Osteoblast (primary cell): ENCODE results near the gene MIDN. TPM values are rescaled to one million over a fixed set of nuclear protein-coding genes. Genes with fewer than 3 reads are reported as not detected.

Source experiments
- DNase-seq: peaks from one replicate; pipeline ENCODE4 v3.0.0; 2011; ENCODE audit warnings: low spot score, mixed read lengths; ENCODE audit not compliant: insufficient read length; ENCODE audit errors: missing footprints
- H2AFZ ChIP-seq: 2 replicates; pipeline ENCODE4 v1.6.0; 2011; ENCODE audit warnings: mild to moderate bottlenecking, low read length
- H3K27ac ChIP-seq: 2 replicates; pipeline ENCODE4 v1.5.1; 2011; ENCODE audit warnings: mild to moderate bottlenecking, low read depth, low read length, moderate library complexity
- H3K27me3 ChIP-seq: 2 replicates; pipeline ENCODE4 v1.6.0; 2012; ENCODE audit warnings: mild to moderate bottlenecking, control low read depth, inconsistent platforms, low read length, moderate library complexity; ENCODE audit not compliant: insufficient read depth
- H3K36me3 ChIP-seq: 2 replicates; pipeline ENCODE4 v1.5.1; 2011; ENCODE audit warnings: mild to moderate bottlenecking, low read length, control low read depth, moderate library complexity; ENCODE audit not compliant: insufficient read depth
- H3K4me1 ChIP-seq: 2 replicates; pipeline ENCODE4 v1.5.1; 2011; ENCODE audit warnings: mild to moderate bottlenecking, low read length, control low read depth, moderate library complexity; ENCODE audit not compliant: insufficient read depth
- H3K4me2 ChIP-seq: 2 replicates; pipeline ENCODE4 v1.6.0; 2011; ENCODE audit warnings: mild to moderate bottlenecking, low read length; ENCODE audit not compliant: insufficient read depth
- H3K4me3 ChIP-seq: fragments of 200-600 bp; sonication (generic); 3 replicates; pipeline ENCODE4 v1.5.1; 2012; ENCODE audit warnings: mild to moderate bottlenecking, low read length, inconsistent platforms; ENCODE audit not compliant: insufficient read depth
- H3K79me2 ChIP-seq: 2 replicates; pipeline ENCODE4 v1.6.0; 2012; ENCODE audit warnings: mild to moderate bottlenecking, low read length, control low read depth, inconsistent platforms; ENCODE audit not compliant: insufficient read depth
- H3K9me3 ChIP-seq: 2 replicates; pipeline ENCODE4 v1.5.1; 2011; ENCODE audit warnings: low read depth, low read length, control low read depth
- H4K20me1 ChIP-seq: 2 replicates; pipeline ENCODE4 v1.6.0; 2012; ENCODE audit warnings: mild to moderate bottlenecking, low read length, control low read depth; ENCODE audit not compliant: insufficient read depth
- total RNA-seq: library from RNA; depleted of rRNA; stranded (reverse); fragments of >200 nt; gene quantifications from 2 replicates; pipeline ENCODE4 v1.2.3, GENCODE V29; 2012
- TF ChIP-seq, protein P1 (sequence below): IDR thresholded peaks from 2 replicates; pipeline ENCODE4 v1.5.1; 2011; ENCODE audit warnings: mild to moderate bottlenecking, low read depth, low read length, moderate library complexity; ENCODE audit errors: extremely low read depth

MIDN gene
- total RNA-seq, 1 donor = 19.9 TPM

DNA sequence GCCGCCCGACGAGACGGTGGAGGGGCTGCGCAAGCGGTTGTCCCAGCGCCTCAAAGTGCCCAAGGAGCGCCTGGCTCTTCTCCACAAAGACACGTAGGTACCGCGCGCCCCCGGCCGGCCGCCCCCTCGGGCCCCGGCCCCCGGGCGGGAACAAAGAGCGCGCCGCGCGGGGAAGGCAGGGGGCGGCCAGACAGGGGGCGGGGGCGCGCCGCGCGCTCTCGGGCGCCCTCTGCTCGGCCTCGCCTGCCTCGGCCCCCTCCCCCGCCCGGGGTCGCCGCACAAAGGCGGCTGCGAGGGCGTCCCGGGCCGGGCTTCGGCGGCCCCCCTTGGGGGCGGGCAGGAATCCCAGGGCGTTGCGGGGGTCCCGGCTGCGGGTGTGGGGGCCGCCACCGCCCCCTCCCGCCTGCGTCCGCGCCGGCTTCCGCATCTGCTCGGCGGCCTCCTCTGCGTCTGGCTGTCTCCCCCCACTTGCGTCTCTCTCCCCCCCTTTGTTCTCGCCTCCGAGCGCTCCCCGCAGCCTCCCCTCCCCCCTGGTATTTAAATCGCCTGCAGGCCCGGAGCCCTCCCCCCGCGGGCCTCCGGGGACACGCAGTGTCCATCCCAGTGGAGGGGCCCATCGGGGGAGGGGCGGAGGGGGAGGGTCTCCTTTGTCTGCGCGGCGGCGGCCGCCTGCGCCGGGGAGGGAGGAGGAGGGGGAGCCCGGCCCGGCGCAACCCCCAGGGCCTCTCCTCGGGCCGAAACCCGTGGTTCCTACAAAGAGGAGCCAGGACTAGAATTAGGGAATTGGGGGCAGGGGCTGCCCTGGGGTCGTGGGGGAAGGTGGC lies 2.3 kb downstream of the MIDN start:
- peaks cover 22% of the 10 kb centered on the region for H3K4me1 ChIP-seq
- peaks cover 30% of the 10 kb centered on the region for H4K20me1 ChIP-seq
- peak overlapping the region; percentile 87 for H3K4me2 ChIP-seq
- H3K79me2 ChIP-seq = peaks cover 51% of the 10 kb centered on the region
- H3K27me3 ChIP-seq = no peaks in the 10 kb centered on the region
- H3K27ac ChIP-seq = peak overlapping the region; percentile 69
- H2AFZ ChIP-seq = no peak overlapping the region
- peaks cover 31% of the 10 kb centered on the region for H3K36me3 ChIP-seq
- peak overlapping the region; percentile 80 for H3K4me3 ChIP-seq
- no peaks in the 10 kb centered on the region for H3K9me3 ChIP-seq
- TF ChIP-seq, protein P1, sequence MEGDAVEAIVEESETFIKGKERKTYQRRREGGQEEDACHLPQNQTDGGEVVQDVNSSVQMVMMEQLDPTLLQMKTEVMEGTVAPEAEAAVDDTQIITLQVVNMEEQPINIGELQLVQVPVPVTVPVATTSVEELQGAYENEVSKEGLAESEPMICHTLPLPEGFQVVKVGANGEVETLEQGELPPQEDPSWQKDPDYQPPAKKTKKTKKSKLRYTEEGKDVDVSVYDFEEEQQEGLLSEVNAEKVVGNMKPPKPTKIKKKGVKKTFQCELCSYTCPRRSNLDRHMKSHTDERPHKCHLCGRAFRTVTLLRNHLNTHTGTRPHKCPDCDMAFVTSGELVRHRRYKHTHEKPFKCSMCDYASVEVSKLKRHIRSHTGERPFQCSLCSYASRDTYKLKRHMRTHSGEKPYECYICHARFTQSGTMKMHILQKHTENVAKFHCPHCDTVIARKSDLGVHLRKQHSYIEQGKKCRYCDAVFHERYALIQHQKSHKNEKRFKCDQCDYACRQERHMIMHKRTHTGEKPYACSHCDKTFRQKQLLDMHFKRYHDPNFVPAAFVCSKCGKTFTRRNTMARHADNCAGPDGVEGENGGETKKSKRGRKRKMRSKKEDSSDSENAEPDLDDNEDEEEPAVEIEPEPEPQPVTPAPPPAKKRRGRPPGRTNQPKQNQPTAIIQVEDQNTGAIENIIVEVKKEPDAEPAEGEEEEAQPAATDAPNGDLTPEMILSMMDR = no peak
- DNase-seq = peak; percentile 88

DNA sequence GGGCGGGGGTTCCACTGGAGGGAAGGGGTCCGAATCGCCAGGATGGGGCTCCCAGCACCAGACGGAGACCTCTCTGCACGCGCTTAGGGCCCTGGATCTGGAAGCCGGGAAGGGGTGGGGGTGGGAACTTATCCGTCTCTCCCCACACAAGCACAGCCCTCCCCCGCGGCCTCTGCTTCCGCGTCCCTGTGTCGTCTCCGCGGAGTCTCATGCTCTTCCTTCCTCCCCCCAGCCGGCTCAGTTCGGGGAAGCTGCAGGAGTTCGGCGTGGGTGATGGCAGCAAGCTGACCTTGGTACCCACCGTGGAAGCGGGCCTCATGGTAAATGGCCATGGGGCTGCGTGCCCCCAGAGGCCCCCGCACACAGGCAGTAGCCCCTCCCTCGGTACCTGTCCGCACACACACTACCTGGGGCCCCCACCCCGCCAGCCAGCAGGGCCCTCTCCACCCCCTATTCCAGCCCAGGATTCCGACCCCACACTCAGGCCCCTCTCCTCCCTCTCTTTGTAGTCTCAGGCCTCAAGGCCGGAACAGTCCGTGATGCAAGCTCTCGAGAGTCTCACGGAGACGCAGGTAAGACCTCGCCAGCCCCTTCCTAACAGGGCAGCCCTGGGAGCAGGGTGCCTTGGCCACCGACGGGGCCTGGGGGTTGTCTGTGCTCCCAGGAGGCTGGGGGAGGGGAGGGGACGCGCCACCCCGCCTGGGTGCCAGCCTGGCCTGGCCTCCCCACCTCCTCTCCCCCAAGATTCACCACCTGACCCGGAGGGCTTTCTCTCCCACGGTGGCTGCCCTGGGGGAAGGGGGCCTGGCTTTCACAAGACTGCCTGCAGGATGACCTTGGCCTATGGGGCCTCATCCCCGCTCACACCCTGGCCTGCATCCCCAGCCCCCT lies 3.2 kb downstream of the MIDN start:
- Histone ChIP-seq H3K4me2 (peak overlapping the region; percentile 87), H2AFZ (no peak overlapping the region), H3K9me3 (no peaks in the 10 kb centered on the region), H4K20me1 (peaks cover 31% of the 10 kb centered on the region), H3K79me2 (peaks cover 58% of the 10 kb centered on the region), H3K27ac (peak overlapping the region; percentile 69), H3K36me3 (peaks cover 38% of the 10 kb centered on the region), H3K4me1 (peaks cover 26% of the 10 kb centered on the region), H3K4me3 (peak overlapping the region; percentile 80), H3K27me3 (no peaks in the 10 kb centered on the region)
- TF ChIP-seq, protein P1 = no peak
- DNase-seq = peak; percentile 92

DNA sequence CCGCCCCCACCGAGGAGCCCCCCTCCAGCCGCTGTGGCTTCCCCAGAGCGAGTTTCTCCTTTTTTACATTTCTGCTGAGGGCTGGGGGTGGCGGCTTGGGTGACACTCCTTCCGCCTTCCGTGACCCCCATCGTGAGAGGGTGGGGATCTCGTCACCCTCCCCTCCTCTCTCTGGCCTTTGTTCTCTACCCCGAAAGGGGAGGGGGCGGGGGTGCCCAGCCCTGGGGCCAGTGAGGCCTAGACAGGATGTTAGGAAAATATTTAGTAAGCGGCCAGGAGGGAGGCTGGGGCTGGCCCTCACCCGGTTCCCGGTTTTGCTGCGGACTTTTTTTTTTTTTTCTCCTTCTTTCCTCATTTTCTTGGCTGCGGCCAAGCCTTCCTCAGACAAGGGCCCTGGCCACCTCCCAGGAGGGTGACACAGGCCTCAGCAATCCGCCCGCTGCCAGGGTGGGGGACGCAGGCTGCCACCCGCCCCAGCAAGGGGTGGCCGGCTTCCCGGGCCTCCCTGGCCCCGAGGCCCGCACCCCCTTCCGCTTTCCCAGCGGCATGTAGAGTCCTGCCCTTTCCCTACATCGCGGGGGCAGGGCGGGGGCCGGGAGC lies 3.9 kb downstream of the MIDN start:
- peak overlapping the region; percentile 80 for H3K4me3 ChIP-seq
- TF ChIP-seq, protein P1 = no peak
- peaks cover 32% of the 10 kb centered on the region for H3K4me1 ChIP-seq
- no peaks in the 10 kb centered on the region for H3K27me3 ChIP-seq
- H3K9me3 ChIP-seq = no peaks in the 10 kb centered on the region
- H3K36me3 ChIP-seq = peaks cover 45% of the 10 kb centered on the region
- peaks cover 38% of the 10 kb centered on the region for H4K20me1 ChIP-seq
- no peak overlapping the region for H2AFZ ChIP-seq
- H3K4me2 ChIP-seq = peak overlapping the region; percentile 87
- peaks cover 64% of the 10 kb centered on the region for H3K79me2 ChIP-seq
- peak overlapping the region; percentile 78 for H3K27ac ChIP-seq
- peak; percentile 99 for DNase-seq
